Measurements from ENCODE around the gene NLRP1.
"Not testable (repeated sequence)": the region's sequence is repeated elsewhere in the genome, so short reads cannot be mapped to it uniquely, and the experiment has no call there.

Gene NLRP1

GRCh38 chr17:5587438-5588032, 3.2 kb upstream of the NLRP1 start:
- DNase-seq (ENCODE audit: low read depth), result no peak

- no peak for DNase-seq (ENCODE audit: low read depth)
Measured at GRCh38 chr17:5585836-5586521, 1.7 kb upstream of the NLRP1 start.

DNA sequence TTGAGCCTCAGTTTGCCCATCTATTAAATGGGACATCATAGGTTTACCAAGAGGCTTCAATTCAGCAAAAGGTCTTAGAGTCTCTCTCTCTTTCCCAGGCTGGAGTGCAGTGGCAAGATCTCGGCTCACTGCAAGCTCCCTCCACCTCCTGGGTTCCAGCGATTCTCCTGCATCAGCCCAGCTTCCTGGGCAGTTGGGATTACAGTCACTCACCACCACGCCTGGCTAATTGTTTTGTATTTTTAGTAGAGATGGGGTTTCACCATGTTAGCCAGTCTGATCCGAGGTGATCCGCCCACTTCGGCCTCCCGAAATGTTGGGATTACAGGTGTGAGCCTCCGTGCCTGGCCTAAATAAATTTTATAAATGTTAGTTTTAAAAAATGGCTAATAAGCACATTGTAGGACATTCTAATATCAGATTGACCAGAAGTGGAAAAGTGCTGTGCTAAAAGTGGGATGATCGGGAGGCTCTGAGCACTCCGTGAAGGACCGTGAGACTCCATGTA, 1.0 kb upstream of the NLRP1 start:
- DNase-seq (ENCODE audit: low read depth), result no peak

- DNase-seq (ENCODE audit: low read depth), result no peak
Measured at GRCh38 chr17:5583426-5584382, 605 bp downstream of the NLRP1 start.

DNA sequence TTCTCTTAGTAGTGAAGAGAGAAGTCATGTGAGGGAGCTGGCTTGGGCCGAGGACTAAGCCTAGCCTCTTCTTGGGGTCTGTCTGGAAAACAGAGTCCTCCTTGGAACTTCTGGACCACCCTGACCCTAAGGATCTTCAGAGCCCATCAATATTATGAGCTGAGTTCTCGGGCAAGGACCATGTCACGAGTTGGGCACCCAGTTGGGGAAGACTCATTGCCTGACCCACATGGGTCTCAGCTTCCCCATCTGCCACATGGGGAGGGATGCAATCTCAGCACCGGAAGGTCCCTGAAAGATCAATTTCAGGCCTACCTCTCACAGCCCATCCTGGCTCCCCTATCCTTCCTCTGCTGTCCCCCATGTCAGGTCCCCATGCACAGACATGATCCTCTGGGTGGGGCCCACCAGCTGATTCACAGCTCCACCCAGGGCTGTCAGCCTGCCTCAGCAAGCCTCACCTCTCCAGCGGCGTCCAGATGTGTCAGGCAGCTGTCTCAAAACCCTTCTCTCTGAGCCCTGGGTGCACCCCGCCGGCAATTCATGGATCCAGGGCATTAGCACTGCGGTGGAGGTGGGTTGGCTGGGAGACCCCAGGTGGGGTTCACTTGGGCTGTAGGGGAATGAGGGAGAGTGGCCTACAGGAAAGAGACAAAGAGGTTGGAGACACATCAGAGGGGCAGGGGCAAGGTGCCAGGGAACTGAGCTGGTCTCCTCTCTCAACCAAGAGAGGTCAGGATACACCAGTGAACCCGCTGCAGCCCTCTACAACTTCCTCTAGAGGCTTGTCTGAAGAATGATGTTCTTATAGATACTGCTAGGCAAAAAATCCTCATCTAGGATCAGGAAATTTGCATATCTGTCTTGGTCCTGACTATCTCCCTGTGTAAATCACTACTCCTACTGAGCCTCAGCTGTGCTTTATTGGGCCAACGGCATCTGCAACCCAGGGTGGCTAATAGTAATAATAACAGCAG, 1.8 kb downstream of the NLRP1 start:
- no peak for DNase-seq (ENCODE audit: low read depth)

DNA sequence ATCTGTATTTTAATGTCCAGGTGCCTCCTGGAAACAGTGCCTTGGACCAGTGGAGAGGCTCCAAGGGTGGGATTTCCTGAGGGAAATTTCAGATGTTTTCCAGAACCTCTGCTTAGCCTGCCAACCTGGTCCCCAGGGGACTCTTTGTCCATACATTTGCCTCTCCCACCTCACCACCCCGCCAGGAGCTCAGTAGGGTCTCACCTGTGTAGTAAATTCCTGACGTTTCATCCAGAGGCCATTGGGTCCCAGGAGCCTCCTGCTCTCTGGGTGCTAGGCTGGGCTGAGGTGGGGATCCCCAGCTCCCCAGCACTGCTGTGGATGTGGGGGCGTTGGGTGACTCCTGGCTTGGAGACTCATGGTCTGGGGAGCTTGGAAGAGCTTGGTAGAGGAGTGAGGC, 2.7 kb downstream of the NLRP1 start:
- no peak for DNase-seq (ENCODE audit: low read depth)

DNA sequence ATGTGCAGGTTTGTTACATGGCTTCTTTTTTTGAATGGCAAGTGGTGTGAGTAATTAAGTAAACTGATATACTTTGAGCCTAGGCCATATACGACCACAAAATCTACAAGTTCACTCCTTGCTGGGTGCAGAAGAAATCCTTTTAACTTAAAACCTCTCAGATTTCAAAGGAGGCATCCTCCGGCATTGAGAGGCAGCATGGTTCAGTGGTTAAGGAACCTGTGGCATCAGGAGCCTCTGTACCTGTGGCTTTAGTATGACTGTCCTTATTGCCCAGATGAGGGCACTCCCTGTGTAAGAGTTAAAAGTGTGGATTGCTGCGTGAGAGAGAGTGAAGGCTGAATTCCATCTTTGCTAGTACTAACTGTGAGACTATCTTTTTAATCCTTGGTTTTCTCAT, 3.3 kb downstream of the NLRP1 start:
- no peak for DNase-seq (ENCODE audit: low read depth)

- no peak for DNase-seq (ENCODE audit: low read depth)
Measured at GRCh38 chr17:5580367-5580766, 3.9 kb downstream of the NLRP1 start.

DNA sequence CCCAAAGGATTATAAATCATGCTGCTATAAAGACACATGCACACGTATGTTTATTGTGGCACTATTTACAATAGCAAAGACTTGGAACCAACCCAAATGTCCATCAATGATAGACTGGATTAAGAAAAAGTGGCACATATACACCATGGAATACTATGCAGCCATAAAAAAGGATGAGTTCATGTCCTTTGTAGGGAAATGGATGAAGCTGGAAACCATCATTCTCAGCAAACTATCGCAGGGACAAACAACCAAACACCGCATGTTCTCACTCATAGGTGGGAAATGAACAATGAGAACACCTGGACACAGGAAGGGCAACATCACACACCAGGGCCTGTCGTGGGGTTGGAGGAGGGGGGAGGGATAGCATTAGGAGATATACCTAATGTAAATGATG, 5.5 kb downstream of the NLRP1 start:
- DNase-seq (ENCODE audit: low read depth), result not testable (repeated sequence)

DNA sequence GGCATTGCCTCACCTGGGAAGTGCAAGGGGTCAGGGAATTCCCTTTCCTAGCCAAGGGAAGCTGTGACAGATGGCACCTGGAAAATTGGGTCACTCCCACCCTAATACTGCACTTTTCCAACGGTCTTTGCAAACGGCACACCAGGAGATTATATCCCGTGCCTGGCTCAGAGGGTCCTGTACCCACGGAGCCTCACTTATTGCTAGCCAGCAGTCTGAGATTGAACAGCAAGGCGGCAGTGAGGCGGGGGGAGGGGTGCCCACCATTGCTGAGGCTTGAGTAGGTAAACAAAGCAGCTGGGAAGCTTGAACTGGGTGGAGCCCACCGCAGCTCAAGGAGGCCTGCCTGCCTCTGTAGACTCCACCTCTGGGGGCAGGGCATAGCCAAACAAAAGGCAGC, 11.3 kb downstream of the NLRP1 start:
- DNase-seq (ENCODE audit: low read depth), result not testable (repeated sequence)

DNA sequence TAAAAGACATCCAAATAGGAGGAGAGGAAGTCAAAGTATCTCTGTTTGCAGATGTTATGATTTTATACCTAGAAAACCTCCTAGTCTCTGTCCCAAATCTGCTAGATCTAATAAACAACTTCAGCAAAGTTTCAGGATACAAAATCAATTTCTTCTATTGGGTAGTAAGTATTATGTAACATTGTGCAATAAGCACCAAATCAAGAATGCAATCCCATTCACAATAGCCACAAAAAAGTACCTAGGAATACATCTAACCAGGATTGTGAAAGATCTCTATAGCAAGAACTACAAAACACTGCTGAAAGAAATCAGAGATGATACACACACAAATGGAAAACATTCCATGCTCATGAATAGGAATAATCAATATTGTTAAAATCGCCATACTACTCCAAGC, 13.0 kb downstream of the NLRP1 start:
- no peak for DNase-seq (ENCODE audit: low read depth)

- no peak for DNase-seq (ENCODE audit: low read depth)
Measured at GRCh38 chr17:5565808-5566207, 18.5 kb downstream of the NLRP1 start.

- no peak for DNase-seq (ENCODE audit: low read depth)
Measured at GRCh38 chr17:5563456-5563855, 20.9 kb downstream of the NLRP1 start.

- DNase-seq (ENCODE audit: low read depth), result no peak
Measured at GRCh38 chr17:5562661-5563360, 21.5 kb downstream of the NLRP1 start.

DNA sequence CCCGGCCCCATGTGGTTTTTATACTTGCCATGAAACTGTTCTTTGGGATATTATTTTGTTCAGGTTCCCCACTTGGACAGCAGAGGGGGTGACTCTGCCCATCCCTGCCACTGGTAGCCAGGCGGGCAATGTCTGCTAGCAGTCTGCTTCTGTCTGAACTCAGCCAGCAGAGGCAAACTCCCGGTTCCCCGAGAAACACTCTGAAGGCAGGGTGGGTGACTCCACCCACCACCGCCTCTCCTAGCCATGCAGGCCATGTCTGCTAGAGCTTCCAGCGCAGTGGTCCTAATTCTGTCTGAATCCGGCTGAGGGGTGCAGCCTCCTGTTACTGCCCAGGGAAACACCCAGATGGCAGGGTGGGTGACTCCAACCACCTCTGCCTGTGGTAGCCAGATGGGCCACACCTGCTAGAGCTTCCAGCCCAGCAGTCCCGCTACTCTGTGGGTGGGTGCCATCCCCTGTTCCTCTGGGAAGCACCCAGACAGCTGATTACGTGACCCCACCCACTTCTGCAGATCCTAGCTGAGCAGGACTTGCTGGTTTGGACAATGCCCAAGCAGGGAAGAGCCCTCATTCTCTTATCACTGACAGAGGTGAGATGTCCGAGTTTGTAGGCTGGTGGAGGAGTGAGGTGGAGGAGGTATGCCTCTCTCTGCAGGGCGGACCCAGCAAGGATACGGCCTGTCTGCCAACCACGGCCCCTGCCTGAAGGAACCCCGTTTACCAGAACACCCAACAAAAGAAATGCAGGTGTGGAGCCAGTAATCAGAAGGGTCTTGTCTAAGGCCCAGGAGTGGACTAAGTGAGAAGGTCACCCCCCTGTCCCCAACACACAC, 22.4 kb downstream of the NLRP1 start:
- no peak for DNase-seq (ENCODE audit: low read depth)

DNA sequence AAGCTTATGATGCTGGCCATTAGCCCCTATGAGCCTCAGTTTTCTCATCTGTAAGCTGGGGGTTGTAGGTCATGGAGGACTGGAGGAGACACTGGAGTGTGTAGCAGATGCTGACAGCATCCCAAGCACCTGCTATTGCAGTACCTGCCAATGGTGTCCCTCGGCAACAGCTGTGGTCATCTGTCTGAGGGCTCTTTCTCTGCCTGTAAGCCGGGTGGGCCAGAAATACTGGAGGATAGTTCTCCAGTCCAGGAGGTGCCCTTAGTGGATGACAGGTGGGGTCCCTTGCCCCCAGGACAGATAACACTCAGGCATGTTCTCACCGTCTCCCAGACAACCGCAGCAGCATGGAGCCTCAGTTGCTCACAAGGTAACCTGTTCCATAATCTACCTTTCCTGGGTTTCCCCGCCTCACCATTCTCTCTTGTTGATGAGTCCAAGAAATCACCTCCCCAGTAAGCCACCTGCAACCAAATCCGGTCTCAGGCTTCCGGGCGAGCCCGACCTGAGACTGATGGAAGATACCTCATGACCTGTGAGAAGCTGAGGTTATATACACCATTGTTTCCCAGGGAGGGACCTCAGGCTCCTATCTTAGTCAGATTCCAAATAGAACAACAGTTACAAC, 23.8 kb downstream of the NLRP1 start:
- no peak for DNase-seq (ENCODE audit: low read depth)

DNA sequence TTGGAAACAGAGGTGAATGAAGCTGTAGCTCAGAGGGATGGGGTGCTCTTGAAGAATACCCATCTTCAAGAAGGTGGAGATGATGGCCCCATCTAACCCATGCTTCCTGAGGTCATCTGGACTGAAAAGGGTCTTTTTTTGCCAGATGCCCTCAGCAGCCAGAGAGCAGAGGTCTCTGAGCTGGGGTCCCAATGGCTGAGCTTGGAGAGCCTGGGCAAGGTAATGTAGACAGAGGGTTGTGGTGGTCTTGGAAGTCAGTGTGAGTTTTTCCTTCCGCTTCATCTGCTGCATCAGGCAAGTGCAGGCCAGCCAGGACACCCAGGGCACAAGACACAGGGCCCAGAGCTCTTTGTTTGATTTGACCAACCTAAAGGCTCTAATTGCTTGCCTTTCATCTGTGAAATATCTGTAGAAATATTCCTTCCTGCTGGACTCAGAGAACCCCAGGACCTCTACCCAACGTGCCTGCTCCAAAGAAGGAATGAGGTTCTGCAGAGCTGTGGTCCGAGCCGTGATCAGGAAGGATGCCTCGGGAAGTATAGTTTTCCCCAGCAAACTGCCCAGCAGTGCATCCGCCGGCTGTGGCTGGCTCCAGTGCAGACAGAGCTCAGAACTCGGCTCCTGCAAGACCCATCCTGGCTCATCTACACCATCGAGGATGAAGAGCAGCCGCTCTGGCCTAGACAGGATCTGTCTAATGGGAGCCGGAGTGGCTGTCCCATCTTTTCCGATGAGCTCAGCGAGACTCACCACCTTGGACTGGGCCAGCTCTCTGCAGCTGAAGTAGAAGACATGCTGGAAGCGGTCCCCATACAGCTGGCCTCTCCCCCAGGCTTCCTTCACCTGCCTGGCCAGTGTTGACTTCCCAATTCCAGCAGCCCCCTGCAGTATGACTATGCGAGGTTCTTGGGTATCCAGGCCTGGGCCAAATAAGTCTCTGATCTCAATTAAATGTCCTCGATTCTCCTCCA, 25.2 kb downstream of the NLRP1 start:
- no peak for DNase-seq (ENCODE audit: low read depth)

GRCh38 chr17:5557990-5558389, 26.3 kb downstream of the NLRP1 start:
- no peak for DNase-seq (ENCODE audit: low read depth)

Measured in activated T-cell treated with anti-CD3 and anti-CD28 coated beads for 48 hours (primary cell).